GM12875 (cell line): ENCODE data around the gene TNFRSF12A.
A peak's percentile ranks its signal among the peaks of the same experiment; 100 is the strongest.

Source experiments
- H3K4me3 ChIP-seq: one replicate; pipeline ENCODE4 v1.5.1; 2011; ENCODE audit warnings: low read depth, low read length, control low read depth
- CTCF ChIP-seq: IDR thresholded peaks from 2 replicates; pipeline ENCODE4 v1.5.1; 2011; ENCODE audit warnings: low read depth, mild to moderate bottlenecking, control low read depth, inconsistent platforms, low read length, moderate library complexity, borderline replicate concordance; ENCODE audit not compliant: insufficient read depth

TNFRSF12A gene

GRCh38 chr16:3058139-3059030, 38.2 kb downstream of the TNFRSF12A start:
- TF ChIP-seq CTCF: peak; percentile 57
- H3K4me3 ChIP-seq: peak overlapping the region; percentile 96

- H3K4me3 ChIP-seq: peak overlapping the region; percentile 96
- TF ChIP-seq CTCF: peak; percentile 93
These were observed 39.0 kb downstream of the TNFRSF12A start for GRCh38 chr16:3059041-3059722.

- no peak for TF ChIP-seq CTCF
- peak overlapping the region; percentile 96 for H3K4me3 ChIP-seq
These were observed 39.6 kb downstream of the TNFRSF12A start for GRCh38 chr16:3059723-3060242.

GRCh38 chr16:3060339-3061127, 40.4 kb downstream of the TNFRSF12A start:
- TF ChIP-seq CTCF: no peak
- H3K4me3 ChIP-seq: no peak overlapping the region

GRCh38 chr16:3062553-3062952, 42.4 kb downstream of the TNFRSF12A start:
- TF ChIP-seq CTCF: no peak
- no peak overlapping the region for H3K4me3 ChIP-seq

GRCh38 chr16:3063625-3064386, 43.6 kb downstream of the TNFRSF12A start:
- H3K4me3 ChIP-seq: no peak overlapping the region
- no peak for TF ChIP-seq CTCF
